Inflammatory macrophage treated with lipopolysaccharide for 1 hour (primary cell): ENCODE results near the gene BRSK2.
"Not testable (repeated sequence)": the region's sequence is repeated elsewhere in the genome, so short reads cannot be mapped to it uniquely, and the experiment has no call there.

Source experiments
- DNase-seq, 2 donors: peaks; one replicate each; pipeline ENCODE4 v3.0.0-alpha.2; 2020 to 2022

The BRSK2 gene

GRCh38 chr11:1397862-1398527 lies 8.3 kb downstream of the BRSK2 start:
- no peak for DNase-seq

- no peak for DNase-seq
These were observed 8.9 kb downstream of the BRSK2 start for GRCh38 chr11:1398528-1399235.

- DNase-seq, result no peak
These were observed 9.9 kb downstream of the BRSK2 start for GRCh38 chr11:1399386-1400316.

GRCh38 chr11:1400317-1401170 lies 10.8 kb downstream of the BRSK2 start:
- DNase-seq, result no peak

GRCh38 chr11:1401171-1401445 lies 11.4 kb downstream of the BRSK2 start:
- no peak for DNase-seq

GRCh38 chr11:1401656-1402221 lies 12.0 kb downstream of the BRSK2 start:
- DNase-seq, result peak; percentile 25 to 50

- DNase-seq, result no peak
These were observed 12.8 kb downstream of the BRSK2 start for GRCh38 chr11:1402355-1403077.

- DNase-seq, result no peak
These were observed 13.4 kb downstream of the BRSK2 start for GRCh38 chr11:1403078-1403620.

GRCh38 chr11:1403721-1404460 lies 14.2 kb downstream of the BRSK2 start:
- DNase-seq, result no peak

GRCh38 chr11:1404461-1405185 lies 14.9 kb downstream of the BRSK2 start:
- DNase-seq, result no peak

- DNase-seq, result no peak
These were observed 15.7 kb downstream of the BRSK2 start for GRCh38 chr11:1405186-1406020.

GRCh38 chr11:1406571-1407485 lies 17.1 kb downstream of the BRSK2 start:
- no peak for DNase-seq

- no peak for DNase-seq
These were observed 17.9 kb downstream of the BRSK2 start for GRCh38 chr11:1407668-1408067.

GRCh38 chr11:1408346-1408745 lies 18.6 kb downstream of the BRSK2 start:
- no peak for DNase-seq

- DNase-seq, result no peak
These were observed 19.5 kb downstream of the BRSK2 start for GRCh38 chr11:1409108-1409851.

- DNase-seq, result not testable (repeated sequence)
These were observed 20.1 kb downstream of the BRSK2 start for GRCh38 chr11:1409852-1410125.
